Activated naive CD4-positive, alpha-beta T cell treated with anti-CD3 and anti-CD28 coated beads, Interleukin-2, amount 10 ng/mL, durations not matched to agents 5 hours and 36 hours (primary cell): ENCODE measurements around the gene KIR2DL1. TPM values are rescaled to one million over a fixed set of nuclear protein-coding genes. Genes with fewer than 3 reads are reported as not detected.

Source experiments
- total RNA-seq, 2 experiments: library from RNA; stranded (reverse); gene quantifications; one replicate each; pipeline ENCODE4 v1.2.3, GENCODE V29; 2021

Gene KIR2DL1
- not detected for total RNA-seq

DNA sequence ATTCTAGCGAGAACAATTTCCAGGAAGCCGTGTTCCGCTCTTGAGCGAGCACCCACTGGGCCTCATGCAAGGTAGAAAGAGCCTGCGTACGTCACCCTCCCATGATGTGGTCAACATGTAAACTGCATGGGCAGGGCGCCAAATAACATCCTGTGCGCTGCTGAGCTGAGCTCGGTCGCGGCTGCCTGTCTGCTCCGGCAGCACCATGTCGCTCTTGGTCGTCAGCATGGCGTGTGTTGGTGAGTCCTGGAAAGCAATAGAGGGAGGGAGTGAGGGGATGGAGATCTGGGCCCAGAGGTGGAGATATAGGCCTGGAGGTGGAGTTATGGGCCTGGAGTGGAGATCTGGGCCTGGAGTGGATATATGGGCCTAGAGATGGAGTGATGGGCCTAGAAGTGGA lies at the start of gene KIR2DL1:
Gene KIR2DL1 (plus strand): TSS at position 148 of the 400 bp plus-strand sequence. CDS start 58 bp downstream, at position 206.

DNA sequence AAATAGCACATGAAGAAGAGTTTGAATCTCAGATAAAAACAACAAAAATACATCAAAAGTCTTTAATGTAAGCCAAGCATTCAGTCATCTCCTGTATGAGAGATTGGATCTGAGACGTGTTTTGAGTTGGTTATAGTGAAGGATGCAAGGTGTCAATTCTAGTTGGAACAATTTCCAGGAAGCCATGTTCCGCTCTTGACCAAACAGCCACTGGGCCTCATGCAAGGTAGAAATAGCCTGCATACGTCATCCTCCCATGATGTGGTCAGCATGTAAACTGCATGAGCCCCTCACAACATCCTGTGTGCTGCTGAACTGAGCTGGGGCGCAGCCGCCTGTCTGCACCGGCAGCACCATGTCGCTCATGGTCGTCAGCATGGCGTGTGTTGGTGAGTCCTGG lies 45.5 kb upstream of the KIR2DL1 start, which contains the start of gene KIR3DL3:
Gene KIR3DL3 (plus strand): TSS at position 301 of the 400 bp plus-strand sequence. CDS start 55 bp downstream, at position 356.

GRCh38 chr19:54738306-54738705 lies 31.3 kb upstream of the KIR2DL1 start, which contains the start of gene KIR2DL3:
KIR2DL3 (plus strand) TSS chr19:54738513; CDS start chr19:54738546, 33 bp downstream.

DNA sequence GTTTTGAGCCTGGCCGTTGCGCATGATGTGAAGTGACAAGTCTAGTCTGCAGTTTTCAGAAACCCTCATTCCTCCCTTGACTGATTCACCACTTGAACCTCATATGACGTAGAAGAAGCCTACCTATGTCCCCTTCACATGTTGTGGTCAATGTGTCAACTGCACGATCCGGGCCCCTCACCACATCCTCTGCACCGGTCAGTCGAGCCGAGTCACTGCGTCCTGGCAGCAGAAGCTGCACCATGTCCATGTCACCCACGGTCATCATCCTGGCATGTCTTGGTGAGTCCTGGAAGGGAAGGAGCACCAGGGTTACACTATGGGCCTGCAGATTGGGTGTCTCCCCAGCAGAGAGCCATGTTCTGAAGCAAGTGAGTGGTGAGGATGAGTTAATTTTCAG lies 33.8 kb downstream of the KIR2DL1 start, which contains the start of gene KIR2DL4:
Gene KIR2DL4 (plus strand): TSS at position 201 of the 400 bp plus-strand sequence. CDS start 42 bp downstream, at position 243.

GRCh38 chr19:54816251-54816650 lies 46.7 kb downstream of the KIR2DL1 start, which contains the start of gene KIR3DL1:
KIR3DL1 (plus strand) TSS chr19:54816468.

GRCh38 chr19:54832496-54832895 lies 62.9 kb downstream of the KIR2DL1 start, which contains the start of gene KIR2DS4:
KIR2DS4 (plus strand) TSS chr19:54832676.

Other genes starting within 250 kb of the KIR2DL1 start
- gene LILRA2, start 196.0 kb upstream of the KIR2DL1 start, total RNA-seq: under 1 TPM; 0.23 to 0.48 TPM
- not detected for gene LILRA1, start 176.2 kb upstream of the KIR2DL1 start, total RNA-seq
- gene LILRB1, start 139.3 kb upstream of the KIR2DL1 start, total RNA-seq: under 1 TPM; 0.10 to 0.48 TPM
- not detected for gene LILRB4, start 106.8 kb upstream of the KIR2DL1 start, total RNA-seq
- not detected for gene KIR3DL3, start 45.4 kb upstream of the KIR2DL1 start, total RNA-seq
- gene KIR2DL3, start 31.3 kb upstream of the KIR2DL1 start, total RNA-seq: under 1 TPM; 0.34 to 0.38 TPM
- gene KIR2DL4, start 33.8 kb downstream of the KIR2DL1 start, total RNA-seq: not detected
- gene KIR3DL1, start 46.7 kb downstream of the KIR2DL1 start, total RNA-seq: under 1 TPM; 0.12 to 0.23 TPM
- not detected for gene KIR2DS4, start 62.9 kb downstream of the KIR2DL1 start, total RNA-seq
- gene KIR3DL2, start 80.7 kb downstream of the KIR2DL1 start, total RNA-seq: under 1 TPM; 0.55 to 0.67 TPM
- gene FCAR, start 104.4 kb downstream of the KIR2DL1 start, total RNA-seq: not detected
- under 1 TPM; 0.35 to 0.58 TPM for gene NCR1, start 136.4 kb downstream of the KIR2DL1 start, total RNA-seq
- not detected for gene NLRP7, start 177.7 kb downstream of the KIR2DL1 start, total RNA-seq
- 10 to 100 TPM; 16.5 to 19.0 TPM for gene NLRP2, start 196.6 kb downstream of the KIR2DL1 start, total RNA-seq